Stimulated activated CD8-positive, alpha-beta memory T cell treated with anti-CD3 and anti-CD28 coated beads, Interleukin-4, amount 100 ng/mL, for 4 hours (primary cell): ENCODE measurements around the gene DRAM2.
"Not testable (repeated sequence)": the region's sequence is repeated elsewhere in the genome, so short reads cannot be mapped to it uniquely, and the experiment has no call there.

Experiments
- DNase-seq, 2 donors: peaks; one replicate each; pipeline ENCODE4 v3.0.0-alpha.2; 2020; ENCODE audit warnings: low read depth in 2 of 2, low spot score in 1 of 2

DRAM2 gene

DNA sequence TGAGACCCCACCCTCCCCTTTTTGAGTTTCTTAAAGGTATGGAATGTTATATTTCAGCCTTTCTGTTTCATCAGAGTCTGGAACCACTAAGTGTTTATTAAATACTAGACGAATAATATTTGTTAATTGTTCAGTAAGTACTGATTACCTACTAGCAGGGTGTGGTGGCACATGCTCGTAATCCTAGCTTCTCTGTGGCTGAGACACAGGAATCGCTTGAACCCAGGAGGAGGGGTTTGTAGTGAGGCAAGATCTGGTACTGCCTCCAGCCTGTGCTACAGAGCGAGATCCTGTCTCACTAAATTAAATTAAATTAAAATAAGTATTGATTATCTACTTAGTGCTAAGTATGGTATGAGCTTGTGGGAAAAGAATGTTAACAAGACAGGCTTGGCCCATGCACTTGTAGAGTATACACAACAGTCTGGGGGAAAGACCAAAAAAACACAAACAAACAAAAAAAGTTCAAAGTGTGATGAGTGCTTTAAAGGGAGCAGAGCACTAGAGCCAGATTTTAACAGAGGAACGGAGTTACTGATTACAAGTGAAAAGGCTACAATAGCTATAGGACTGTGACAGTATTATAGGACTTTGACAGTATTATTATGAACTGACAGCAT lies 2.6 kb upstream of the DRAM2 start:
- no peak for DNase-seq

DNA sequence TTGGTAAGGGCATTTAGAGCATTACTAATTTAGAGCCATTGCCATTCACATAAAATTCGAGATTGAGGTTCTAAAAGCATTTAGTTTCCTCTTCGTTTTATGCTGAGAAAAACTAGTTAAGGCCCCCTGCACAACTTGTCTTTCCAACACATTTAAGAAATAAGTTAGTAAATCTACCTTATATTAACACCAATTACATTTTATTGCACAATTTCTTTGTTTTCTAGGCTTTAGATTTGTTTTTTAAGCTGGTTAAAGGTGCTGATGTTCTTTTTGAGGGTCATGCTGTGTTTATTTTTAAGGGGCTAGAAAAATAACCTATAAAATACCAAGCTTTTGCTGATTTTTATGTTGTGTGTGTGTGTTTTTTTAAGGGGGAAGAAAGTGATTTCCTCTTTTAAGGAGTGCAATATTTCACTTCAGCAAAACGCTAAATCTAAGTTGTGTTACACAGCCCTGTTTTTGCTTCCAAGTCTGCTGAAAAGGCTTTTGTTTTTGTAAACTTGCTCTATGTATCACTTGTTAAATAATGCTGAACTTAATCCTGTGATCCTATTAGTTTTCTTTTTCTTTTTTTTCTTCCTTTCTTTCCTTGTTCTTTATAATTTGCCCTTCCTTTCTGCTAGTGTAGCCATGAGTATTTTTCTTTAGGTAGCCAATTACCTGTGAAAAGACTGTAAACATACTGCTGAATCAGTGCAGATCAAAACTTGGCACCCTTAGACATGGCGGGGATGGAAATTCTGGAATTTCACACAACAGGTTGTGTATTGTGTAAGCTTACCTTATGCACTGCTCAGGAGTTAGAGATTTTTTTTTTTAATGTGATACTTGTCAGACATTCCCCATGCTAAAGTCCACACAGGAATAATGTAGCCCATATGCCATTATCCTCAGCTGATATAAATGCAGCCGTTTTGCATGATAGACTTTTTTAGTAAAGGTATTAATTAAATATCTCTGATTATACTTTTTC lies 1.6 kb upstream of the DRAM2 start:
- DNase-seq: no peak

DNA sequence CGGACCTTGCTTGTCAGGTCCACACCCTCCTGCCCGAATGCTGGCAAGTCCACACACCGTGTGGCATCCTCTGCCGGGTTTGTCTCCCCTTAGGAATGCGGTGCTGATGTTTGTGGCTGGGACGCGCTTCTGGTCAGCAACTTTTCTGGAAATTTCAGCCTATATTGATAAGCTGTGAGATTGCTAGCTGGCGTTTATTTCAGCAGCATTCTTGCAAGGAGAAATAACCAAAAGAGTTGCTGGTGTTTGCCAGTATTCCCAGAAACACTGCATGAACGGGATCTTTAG lies 731 bp upstream of the DRAM2 start:
- DNase-seq: no peak

DNA sequence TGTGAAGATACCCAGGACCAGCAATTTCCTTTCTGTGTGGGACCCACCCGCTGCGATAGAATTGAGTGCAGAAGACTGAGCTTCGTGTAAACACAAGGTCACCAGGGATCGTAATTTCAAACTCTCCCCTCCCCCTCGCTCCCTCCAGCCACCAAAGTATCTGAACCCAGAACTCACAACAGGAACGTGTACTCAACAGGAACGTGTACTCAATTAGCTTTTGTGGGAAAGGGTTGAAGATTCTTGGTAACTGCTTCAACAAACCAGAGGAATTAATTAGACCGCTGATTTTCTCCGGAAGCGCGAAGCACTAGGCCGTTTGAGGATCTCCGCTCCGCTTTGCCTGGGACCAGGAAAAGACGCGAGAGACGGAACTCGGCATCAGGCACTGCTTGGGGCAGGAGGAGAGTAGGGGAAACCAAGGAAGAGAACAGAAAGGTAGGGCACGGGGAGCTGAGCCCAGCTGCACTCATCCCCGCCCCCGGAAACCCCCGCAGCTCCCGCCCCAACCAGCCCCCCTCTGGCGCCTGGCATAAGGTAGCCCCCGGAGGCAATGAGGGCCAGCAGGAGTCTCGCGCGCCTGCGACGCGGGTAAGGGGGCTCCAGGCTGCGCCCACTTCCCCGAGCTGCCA lies 453 bp downstream of the DRAM2 start:
- peak in 1 of 2 donors; percentile 12 for DNase-seq

DNA sequence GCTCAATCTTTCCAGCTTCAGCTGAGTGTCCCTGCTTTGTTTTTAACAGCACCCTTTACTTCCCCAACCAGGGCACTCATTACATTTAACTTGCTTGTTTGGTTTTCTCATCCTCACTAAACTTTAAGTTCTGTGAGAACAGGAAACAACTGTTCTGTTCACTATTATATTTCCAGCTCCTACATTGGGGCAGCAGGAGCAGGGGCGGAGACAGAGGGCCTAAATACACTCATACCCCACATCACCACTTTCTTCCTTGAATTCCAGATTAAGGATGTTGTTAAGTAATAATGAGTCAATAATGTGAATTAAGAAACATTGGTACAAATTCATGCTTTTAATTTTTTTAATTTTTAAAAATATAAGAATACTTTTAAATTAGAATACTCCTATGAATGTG lies 6.0 kb downstream of the DRAM2 start:
- DNase-seq: no peak

DNA sequence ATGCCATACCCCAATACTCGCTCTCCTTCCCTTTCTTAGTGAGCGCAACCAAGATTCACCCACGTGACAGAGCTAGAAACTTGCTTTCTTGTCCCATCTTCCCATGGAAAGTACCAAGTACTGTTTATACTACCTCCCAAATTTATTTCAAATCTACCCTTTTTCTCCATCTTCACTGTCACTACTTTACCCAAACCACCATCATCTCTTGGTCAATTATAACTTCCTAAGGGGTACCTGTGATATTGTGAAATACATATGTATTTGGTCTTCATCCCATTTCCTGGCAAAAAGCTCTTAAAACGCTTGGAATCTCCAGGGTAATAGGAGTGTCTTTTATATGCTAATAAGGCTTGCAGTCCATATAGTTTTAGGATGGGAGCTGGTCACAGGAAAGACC lies 8.2 kb downstream of the DRAM2 start:
- DNase-seq: no peak

DNA sequence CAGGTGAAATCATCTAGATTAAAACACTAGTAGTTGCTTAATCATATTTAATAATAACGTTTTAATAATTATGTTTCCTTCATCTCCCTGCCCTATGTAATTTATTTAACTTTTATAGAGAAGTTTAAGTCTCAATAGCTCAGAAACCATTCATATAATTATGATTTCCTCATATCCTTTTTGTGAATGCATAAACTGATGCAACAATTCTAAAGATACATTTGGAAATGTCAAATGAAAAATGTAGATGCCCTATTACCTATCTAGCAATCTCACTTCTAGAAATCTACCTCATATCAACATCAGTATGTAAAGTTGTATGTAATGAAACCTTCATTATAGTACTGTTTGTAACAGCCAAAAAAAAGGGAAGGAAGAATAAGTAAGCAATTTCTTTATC lies 10.5 kb downstream of the DRAM2 start:
- DNase-seq: no peak

DNA sequence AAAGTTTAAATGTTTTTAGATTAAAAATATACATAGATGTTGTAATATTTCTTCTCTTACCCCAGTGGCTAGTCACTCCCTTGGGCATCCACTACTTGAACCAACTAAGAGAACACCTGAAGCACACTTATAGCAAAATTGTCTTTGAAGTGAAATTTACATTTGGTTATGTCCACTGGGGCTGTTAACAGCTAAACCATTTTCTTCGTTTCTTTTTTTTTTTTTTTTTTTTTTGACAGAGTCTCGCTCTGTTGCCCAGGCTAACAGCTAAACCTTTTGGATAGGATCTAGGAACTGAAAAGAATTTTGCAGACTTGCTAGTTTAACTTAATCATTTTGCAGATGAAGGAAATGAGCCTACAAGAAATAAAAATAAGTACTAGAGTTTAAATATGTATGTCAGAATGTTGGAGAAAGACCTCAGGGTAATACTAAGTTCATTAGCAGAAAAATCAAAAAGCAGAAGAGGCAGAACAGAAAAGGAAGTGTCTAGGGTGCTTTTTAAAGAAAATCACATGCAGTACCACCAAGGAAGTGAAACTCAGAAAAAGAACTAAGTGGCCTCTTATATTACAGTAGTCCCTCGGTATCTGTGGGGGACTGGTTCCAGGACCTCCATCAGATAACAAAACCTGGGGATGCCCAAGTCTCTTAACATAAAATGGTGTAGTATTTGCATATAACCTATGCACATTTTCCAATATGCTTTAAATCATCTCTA lies 11.8 kb downstream of the DRAM2 start:
- DNase-seq: no peak

DNA sequence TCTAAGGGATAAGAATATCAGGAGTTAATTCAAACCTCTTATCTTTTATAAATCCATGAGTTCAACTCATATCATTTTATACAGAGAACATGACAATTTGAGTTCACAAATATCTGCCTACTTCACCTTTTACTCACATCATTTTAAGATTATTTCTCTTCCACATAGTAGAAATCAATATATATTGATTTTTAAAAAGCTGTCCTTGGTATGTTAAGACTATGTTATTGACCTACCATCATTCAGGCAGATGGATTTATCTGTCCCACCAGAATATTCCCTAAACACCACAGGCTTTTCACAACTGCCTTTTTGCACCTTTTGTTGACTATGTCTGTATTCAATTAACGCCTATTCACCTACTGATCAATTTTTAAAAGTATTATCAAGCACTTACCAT lies 13.5 kb downstream of the DRAM2 start:
- no peak for DNase-seq

DNA sequence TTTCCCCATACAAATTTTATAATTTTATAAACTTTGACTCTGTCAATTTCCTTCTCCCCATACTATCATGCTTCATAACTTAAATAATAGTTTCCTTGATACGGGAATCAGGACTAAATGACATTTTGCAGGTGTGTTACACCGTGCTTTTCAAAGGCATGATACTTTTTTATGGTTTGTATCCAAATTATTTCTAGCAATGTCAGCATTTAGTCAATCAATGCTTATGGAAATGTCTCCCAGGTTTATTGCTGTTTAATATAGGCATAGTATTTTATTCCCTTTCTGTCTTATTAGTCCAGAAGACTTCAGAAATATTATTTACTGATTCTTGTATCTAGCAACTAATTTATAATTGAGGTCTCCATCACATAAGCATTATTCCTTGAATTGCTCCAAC lies 23.4 kb downstream of the DRAM2 start:
- no peak for DNase-seq

DNA sequence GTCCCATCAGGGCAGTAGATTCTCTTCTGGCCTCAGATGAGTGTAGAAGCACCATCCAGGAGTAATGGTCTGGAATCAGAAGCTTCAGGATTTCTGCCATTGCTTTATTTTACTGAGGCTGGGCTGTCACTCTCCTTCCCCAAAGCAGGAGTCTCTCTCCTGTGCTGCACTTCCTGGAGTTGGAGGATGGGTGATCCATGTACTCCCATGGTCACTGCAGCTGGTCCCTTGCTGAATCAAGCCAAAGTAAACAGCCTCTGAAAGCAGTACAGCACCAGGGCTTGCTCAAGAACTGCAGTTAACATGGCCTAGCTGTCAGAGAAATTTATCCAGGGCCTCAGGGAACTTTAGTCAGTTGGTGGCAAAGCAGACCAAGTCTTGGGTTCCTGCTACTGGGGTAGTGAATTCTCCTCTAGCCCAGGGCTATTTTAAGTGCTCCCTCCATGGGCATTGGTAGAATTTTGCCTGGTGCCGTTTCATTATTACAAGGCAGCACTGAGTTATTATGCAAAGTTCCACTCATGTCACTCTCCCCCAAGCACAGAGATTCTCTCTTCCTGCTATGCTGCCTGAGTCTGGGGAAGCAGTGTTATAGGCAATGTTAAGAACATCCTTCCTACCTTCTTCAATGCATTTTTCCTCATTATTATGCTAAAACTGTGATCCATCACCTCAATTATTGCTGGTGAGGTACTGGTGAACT lies 29.5 kb downstream of the DRAM2 start:
- no peak for DNase-seq

DNA sequence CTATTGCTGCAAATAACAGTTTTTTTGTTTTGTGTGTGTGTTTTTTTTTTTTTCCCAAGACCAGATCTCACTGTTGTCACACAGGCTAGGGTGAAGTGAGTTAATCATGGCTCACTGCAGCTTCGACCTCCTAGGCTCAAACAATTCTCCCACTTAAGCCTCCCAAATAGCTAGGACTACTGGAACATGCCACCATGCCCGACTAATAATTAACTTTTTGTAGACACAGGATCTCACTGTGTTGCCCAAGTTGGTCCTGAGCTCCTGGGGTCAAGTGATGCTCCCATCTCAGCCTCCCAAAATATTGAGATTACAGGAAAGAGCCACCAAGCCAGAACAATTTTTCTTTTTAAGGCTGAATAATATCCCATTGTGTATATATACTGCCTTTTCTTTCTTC lies 34.9 kb downstream of the DRAM2 start:
- DNase-seq: no peak

DNA sequence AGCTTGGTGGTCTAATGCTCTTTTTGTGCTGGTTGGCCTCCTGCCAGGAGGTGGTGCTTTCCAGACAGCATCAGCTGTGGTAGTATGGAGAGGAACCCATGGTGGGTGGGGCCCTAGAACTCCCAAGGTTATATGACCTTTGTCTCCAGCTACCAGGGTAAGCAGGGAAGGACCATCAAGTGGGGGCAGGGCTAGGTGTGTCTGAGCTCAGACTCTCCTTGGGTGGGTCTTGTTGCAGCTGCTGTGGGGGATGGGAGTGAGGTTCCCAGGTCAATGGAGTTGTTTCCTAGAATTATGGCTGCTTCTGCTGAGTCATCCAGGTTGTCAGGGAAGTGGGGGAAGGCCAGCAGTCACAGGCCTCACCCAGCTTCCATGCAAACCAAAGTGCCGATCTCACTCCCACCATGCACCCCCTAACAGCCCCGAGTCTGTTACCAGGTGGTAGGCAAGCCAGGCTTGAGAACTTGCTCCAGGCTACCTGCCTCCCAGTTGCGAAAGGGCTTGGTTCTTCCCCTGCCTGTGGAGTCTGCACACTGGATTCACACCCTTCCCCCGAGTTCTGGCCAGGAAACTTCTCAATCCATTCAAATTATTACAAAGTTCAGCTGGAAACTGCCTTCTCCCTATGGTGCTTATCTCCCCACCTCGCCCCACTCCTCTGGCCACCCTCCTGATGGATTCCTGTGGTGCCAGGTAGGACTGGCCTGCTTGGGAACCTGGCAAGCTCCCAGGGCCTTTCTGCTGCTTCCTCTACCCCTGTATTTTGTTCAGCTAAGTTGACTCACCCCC lies 37.8 kb downstream of the DRAM2 start:
- DNase-seq: no peak

DNA sequence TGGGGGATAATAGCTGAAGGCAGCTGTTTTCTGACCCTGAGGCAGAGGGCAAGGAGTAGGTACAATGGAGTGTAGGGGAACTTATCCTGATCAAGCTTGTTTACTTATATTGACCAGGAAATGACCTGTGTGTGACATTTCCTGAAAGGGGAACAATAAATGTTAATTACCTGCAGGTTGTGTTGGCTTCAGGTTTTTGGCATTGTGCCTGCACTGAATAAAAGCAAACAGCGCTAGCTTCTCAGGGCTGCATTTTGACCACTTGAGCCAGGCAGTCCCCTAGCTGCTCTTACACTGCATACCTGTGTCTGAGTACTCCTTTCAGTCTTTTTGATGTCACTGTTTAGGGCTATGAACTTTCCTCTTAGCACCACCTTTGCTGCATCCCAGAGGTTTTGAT lies 40.6 kb downstream of the DRAM2 start:
- no peak for DNase-seq

DNA sequence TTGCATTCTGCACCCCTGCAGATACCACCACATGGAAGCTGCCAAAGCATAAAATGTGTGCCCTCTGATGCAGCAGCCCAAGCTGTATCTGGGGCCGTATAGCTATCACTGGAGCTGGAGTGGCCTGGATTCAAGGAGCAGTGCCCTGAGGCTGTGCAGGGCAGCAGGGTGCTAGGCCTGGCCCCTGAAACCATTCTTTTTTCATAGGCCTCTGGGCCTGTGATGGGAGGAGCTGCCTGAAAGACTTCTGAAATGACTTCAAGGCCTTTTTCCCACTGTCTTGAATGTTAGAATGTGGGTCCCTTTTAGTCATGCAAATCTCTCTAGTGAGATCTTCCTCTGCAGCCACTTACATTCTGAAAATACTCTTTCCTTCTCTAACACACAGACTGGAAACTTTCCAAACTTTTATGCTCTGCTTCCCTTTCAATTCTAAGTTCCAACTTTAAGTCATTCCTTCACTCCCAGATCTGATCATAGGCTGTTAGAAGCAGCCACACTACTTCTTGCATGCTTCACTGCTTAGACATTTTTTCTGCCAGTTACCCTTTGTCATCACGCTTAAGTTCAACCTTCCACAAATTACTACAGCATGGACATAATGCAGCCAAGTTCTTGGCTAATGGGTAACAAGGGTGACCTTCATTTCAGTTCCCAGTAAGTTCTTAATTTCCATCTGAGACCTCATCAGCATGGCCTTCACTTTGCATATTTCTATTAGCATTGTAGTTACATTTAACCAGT lies 42.4 kb downstream of the DRAM2 start:
- DNase-seq: no peak

DNA sequence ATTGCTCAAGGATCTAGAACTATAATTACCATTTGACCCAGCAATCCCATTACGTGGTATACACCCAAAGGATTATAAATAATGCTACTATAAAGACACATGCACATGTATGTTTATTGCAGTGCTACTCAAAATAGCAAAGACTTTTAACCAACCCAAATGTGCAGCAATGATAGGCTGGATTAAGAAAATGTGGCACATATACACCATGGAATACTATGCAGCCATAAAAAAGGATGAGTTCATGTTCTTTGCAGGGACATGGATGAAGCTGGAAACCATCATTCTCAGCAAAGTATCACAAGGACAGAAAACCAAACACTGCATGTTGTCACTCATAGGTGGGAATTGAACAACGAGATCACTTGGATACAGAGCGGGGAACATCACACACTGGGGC lies 44.5 kb downstream of the DRAM2 start:
- DNase-seq: not testable (repeated sequence)

DNA sequence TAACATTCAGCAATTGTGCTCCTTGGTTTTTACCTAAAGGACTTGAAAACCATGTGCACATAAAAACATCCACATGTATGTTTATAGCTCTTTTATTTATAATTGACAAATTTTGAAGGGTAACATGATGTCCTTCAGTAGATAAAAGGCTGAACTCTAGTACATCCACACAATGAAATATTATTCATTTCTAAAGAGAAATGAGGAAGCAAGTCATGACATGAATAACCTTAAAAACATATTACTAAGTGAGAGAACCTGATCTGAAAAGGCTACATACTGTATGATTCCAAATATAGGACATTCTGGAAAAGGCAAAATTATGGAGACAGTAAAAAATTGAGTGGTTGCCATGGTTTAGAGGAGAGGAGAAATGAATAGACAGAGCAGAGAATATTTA lies 50.3 kb downstream of the DRAM2 start:
- DNase-seq: no peak

DNA sequence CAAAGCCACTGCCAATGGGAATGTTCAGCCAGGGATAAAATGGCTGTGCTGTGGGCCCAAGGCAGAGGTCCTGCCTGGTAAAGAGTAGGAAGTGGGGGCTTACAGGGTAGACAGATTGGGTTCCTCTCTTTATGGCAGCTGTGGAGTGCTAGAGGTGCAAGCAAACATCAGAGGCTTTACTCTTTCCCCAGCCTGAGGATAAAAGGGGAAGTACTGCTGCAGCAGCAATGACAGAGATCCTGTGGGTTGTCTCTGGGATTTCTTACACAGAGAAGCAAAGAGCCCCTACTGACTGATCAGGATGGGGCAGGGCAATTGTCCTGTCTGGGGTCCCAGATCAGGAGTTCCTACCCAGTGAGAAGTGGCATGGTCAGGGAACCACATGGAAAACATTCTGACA lies 54.2 kb downstream of the DRAM2 start:
- no peak for DNase-seq

DNA sequence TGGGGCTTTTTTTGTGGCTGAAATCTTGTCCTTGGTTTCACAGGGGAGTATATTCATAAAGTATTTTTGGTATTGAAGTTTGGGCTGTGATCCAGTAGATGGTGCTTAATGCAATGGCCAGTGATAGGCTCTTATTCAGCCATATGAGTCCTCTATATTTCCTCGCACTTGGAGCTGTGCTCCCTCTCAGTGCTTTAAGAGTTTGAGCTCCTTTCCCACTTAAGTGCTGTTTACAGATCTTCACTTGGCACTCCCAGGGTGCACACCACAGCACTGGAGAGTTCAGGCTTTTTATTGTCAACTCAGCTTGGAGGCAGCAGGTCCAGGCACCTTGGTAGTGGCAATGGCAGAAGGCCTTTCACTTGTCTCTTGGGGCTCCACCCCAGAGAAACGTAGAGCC lies 54.9 kb downstream of the DRAM2 start:
- no peak for DNase-seq
